Measurements from ENCODE around the gene PARP4.
"Not testable (repeated sequence)": the region's sequence is repeated elsewhere in the genome, so short reads cannot be mapped to it uniquely, and the experiment has no call there.

PARP4 gene

GRCh38 chr13:24505256-24505655 is 7.3 kb downstream of the PARP4 start:
- DNase-seq, result no peak

GRCh38 chr13:24503379-24503696 is 9.2 kb downstream of the PARP4 start:
- no peak for DNase-seq

- DNase-seq, result no peak
These were observed 9.8 kb downstream of the PARP4 start for GRCh38 chr13:24502533-24503378.

GRCh38 chr13:24500977-24501376 is 11.6 kb downstream of the PARP4 start:
- no peak for DNase-seq

GRCh38 chr13:24497742-24498141 is 14.8 kb downstream of the PARP4 start:
- no peak for DNase-seq

GRCh38 chr13:24496295-24496694 is 16.3 kb downstream of the PARP4 start:
- not testable (repeated sequence) for DNase-seq

- no peak for DNase-seq
These were observed 17.3 kb downstream of the PARP4 start for GRCh38 chr13:24495151-24495729.

GRCh38 chr13:24493356-24493755 is 19.2 kb downstream of the PARP4 start:
- no peak for DNase-seq

- no peak for DNase-seq
These were observed 20.7 kb downstream of the PARP4 start for GRCh38 chr13:24491845-24492244.

- no peak for DNase-seq
These were observed 22.9 kb downstream of the PARP4 start for GRCh38 chr13:24489721-24490120.

- not testable (repeated sequence) for DNase-seq
These were observed 24.5 kb downstream of the PARP4 start for GRCh38 chr13:24488092-24488491.

GRCh38 chr13:24486017-24486657 is 26.4 kb downstream of the PARP4 start:
- DNase-seq, result not testable (repeated sequence)

GRCh38 chr13:24473686-24474085 is 38.9 kb downstream of the PARP4 start:
- no peak for DNase-seq

- not testable (repeated sequence) for DNase-seq
These were observed 40.4 kb downstream of the PARP4 start for GRCh38 chr13:24472129-24472528.

GRCh38 chr13:24463078-24463477 is 49.5 kb downstream of the PARP4 start:
- no peak for DNase-seq

GRCh38 chr13:24460256-24460655 is 52.3 kb downstream of the PARP4 start:
- no peak for DNase-seq

GRCh38 chr13:24459726-24460125 is 52.9 kb downstream of the PARP4 start:
- no peak for DNase-seq

- no peak for DNase-seq
These were observed 53.3 kb downstream of the PARP4 start for GRCh38 chr13:24459234-24459633.

- no peak for DNase-seq
These were observed 53.8 kb downstream of the PARP4 start for GRCh38 chr13:24458736-24459135.

- no peak for DNase-seq
These were observed 56.2 kb downstream of the PARP4 start for GRCh38 chr13:24456396-24456795.

- no peak for DNase-seq
These were observed 58.5 kb downstream of the PARP4 start for GRCh38 chr13:24454056-24454455.

GRCh38 chr13:24452044-24452443 is 60.5 kb downstream of the PARP4 start:
- no peak for DNase-seq

GRCh38 chr13:24450530-24450929 is 62.0 kb downstream of the PARP4 start:
- no peak for DNase-seq

GRCh38 chr13:24444851-24445250 is 67.7 kb downstream of the PARP4 start:
- not testable (repeated sequence) for DNase-seq
